Natural killer cell (primary cell): ENCODE measurements around the gene PLEKHG7. TPM values are rescaled to one million over a fixed set of nuclear protein-coding genes. Genes with fewer than 3 reads are reported as not detected.
"Not testable (repeated sequence)": the region's sequence is repeated elsewhere in the genome, so short reads cannot be mapped to it uniquely, and the experiment has no call there.

Experiments used
- ATAC-seq, 3 donors: fragments of 150-1000 bp in 2 of 3; fragments of 200-7000 bp in 1 of 3; cut with Tn5 transposase; 1 replicate in 1 of 3; 2 replicates in 2 of 3; pipeline ENCODE4 v1.10.0; 2021; ENCODE audit warnings: mild to moderate bottlenecking in 2 of 3, moderate library complexity in 2 of 3
- DNase-seq, 2 donors: peaks; one replicate each; pipeline versions ENCODE4 v3.0.0 to v3.0.0-alpha.2; 2013 to 2021; ENCODE audit warnings: mixed read lengths in 1 of 2
- H3K27ac ChIP-seq: one replicate; pipeline ENCODE4 v1.5.1; 2013; ENCODE audit warnings: mild to moderate bottlenecking, low read length
- H3K27me3 ChIP-seq: one replicate; pipeline ENCODE4 v1.6.1; 2013; ENCODE audit warnings: low read length; ENCODE audit not compliant: control insufficient read depth, insufficient read depth
- H3K36me3 ChIP-seq: one replicate; pipeline ENCODE4 v1.6.1; 2013; ENCODE audit warnings: low read length; ENCODE audit not compliant: control insufficient read depth, insufficient read depth
- H3K4me1 ChIP-seq: one replicate; pipeline ENCODE4 v1.6.1; 2013; ENCODE audit warnings: low read length; ENCODE audit not compliant: control insufficient read depth, insufficient read depth
- H3K4me3 ChIP-seq: one replicate; pipeline ENCODE4 v1.5.1; 2013; ENCODE audit warnings: low read length
- H3K9me3 ChIP-seq: one replicate; pipeline ENCODE4 v1.6.1; 2013; ENCODE audit warnings: low read length; ENCODE audit not compliant: control insufficient read depth, insufficient read depth
- H3K27ac Mint-ChIP-seq, 2 donors: one replicate each; pipeline ENCODE4 v1.8.0; 2022; ENCODE audit warnings: mild to moderate bottlenecking in 2 of 2, mixed read lengths in 2 of 2, moderate library complexity in 1 of 2
- H3K27me3 Mint-ChIP-seq, 2 donors: one replicate each; pipeline ENCODE4 v1.8.0; 2022; ENCODE audit warnings: low read depth in 2 of 2, mixed read lengths in 2 of 2
- H3K36me3 Mint-ChIP-seq: one replicate; pipeline ENCODE4 v1.8.0; 2022; ENCODE audit warnings: mixed read lengths
- H3K4me1 Mint-ChIP-seq, 2 donors: one replicate each; pipeline ENCODE4 v1.8.0; 2022; ENCODE audit warnings: mixed read lengths in 2 of 2
- H3K4me3 Mint-ChIP-seq: one replicate; pipeline ENCODE4 v1.8.0; 2022; ENCODE audit warnings: mild to moderate bottlenecking, moderate library complexity, mixed read lengths
- H3K9me3 Mint-ChIP-seq, 2 donors: one replicate each; pipeline ENCODE4 v1.8.0; 2022; ENCODE audit warnings: mixed read lengths in 2 of 2
- WGBS: methylation state at CpG from one replicate; pipeline ENCODE4 v1.1.7; 2013; ENCODE audit warnings: missing lambda C conversion rate; ENCODE audit not compliant: insufficient coverage; 5-methylcytosine and 5-hydroxymethylcytosine counted together
- intact Hi-C: fragments of 100-400 bp; cut with micrococcal nuclease; formaldehyde crosslinking; loops from one replicate; pipeline ENCODE4 v1.14.2; 2022
- total RNA-seq, 4 donors: library from RNA; stranded (reverse); fragments of 120-200 nt in 1 of 4; gene quantifications; one replicate each; pipeline versions ENCODE4 v1.2.3 to v1.2.4, GENCODE V29; 2013 to 2022
- TF ChIP-seq, protein P1 (sequence below): fragments of 200-600 bp; IDR thresholded peaks from one replicate; pipeline ENCODE4 v1.8.0; 2022; ENCODE audit warnings: antibody characterized with exemption

PLEKHG7 gene
- total RNA-seq, 3 donors from 2014 or later (not counting 1 experiment from before 2014, with no cell fraction given) = 0.16 to 0.63 TPM; not detected in 1

DNA sequence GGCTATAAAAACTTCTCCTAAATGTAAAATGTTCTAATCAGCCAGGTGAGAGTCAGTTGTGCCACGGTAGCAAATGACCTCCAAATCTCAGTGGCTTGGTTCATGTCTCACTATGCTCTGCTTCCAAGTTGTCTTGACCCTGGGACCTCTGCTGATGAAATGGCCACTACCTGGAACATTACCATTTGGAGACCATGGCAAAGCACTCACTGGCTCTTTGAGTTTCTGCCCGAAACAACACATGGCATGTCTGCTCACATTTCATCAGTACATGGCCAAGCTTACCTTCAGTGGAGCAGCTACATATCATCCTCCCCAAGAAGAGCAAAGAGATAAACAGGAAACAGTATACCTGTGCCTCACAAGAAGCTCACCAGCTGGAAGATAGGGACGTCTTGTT, 40.2 kb downstream of the PLEKHG7 start:
- DNase-seq (no peak), ATAC-seq (no peak)
- Histone ChIP-seq H3K27ac (no peak overlapping the region), H3K4me1 (no peaks in the 10 kb centered on the region), H3K36me3 (no peaks in the 10 kb centered on the region), H3K9me3 (no peaks in the 10 kb centered on the region), H3K4me3 (no peak overlapping the region), H3K27me3 (no peaks in the 10 kb centered on the region)
- H3K4me1 Mint-ChIP-seq = no peaks in the 10 kb centered on the region
- 76% methylated on average over 3 of the region's 3 CpGs for WGBS
- intact Hi-C loops = no loop called here
- H3K27me3 Mint-ChIP-seq = peaks cover 2 to 16% of the 10 kb centered on the region in 2 donors
- no peak overlapping the region for H3K4me3 Mint-ChIP-seq
- H3K9me3 Mint-ChIP-seq = no peaks in the 10 kb centered on the region
- TF ChIP-seq, protein P1, sequence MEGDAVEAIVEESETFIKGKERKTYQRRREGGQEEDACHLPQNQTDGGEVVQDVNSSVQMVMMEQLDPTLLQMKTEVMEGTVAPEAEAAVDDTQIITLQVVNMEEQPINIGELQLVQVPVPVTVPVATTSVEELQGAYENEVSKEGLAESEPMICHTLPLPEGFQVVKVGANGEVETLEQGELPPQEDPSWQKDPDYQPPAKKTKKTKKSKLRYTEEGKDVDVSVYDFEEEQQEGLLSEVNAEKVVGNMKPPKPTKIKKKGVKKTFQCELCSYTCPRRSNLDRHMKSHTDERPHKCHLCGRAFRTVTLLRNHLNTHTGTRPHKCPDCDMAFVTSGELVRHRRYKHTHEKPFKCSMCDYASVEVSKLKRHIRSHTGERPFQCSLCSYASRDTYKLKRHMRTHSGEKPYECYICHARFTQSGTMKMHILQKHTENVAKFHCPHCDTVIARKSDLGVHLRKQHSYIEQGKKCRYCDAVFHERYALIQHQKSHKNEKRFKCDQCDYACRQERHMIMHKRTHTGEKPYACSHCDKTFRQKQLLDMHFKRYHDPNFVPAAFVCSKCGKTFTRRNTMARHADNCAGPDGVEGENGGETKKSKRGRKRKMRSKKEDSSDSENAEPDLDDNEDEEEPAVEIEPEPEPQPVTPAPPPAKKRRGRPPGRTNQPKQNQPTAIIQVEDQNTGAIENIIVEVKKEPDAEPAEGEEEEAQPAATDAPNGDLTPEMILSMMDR = no peak
- no peak overlapping the region for H3K27ac Mint-ChIP-seq
- H3K36me3 Mint-ChIP-seq = no peaks in the 10 kb centered on the region

DNA sequence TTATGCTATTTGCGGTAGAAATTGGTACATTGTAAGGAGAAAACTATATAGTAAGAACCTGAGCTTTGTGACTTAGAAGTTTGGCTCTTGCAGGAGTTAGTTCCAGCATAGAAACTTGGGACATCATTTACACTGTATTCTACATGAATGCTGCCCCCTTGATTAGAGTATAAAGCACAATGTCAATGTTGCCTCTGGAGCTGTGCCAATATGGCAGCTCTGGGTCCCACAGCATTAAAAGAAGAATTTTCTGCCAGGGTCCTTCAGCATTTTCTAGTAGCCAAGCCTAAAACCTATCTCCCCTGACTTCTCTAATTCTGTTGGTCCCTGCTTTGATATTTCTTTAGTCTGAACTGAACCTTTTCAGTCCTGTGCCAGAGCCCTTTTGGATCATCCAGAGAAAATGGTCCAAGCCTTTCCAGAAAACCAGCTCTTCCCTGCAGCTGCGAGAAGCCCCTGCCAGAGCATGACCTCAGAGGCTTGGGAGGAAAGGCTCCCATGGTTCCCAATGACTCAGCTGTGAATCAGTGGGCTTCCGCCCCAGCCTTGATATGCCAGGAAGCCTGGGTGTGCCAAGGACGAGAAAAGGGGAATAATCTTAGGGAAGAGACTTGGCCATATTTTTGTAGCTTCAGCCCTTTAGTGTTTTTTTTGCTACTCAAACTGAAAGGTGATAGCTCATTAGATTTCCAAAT, 43.2 kb downstream of the PLEKHG7 start:
- WGBS = 92% methylated on average over 4 of the region's 4 CpGs
- Histone ChIP-seq H3K4me1 (no peaks in the 10 kb centered on the region), H3K4me3 (no peak overlapping the region), H3K36me3 (no peaks in the 10 kb centered on the region), H3K27me3 (no peaks in the 10 kb centered on the region), H3K27ac (no peak overlapping the region), H3K9me3 (no peaks in the 10 kb centered on the region)
- H3K27me3 Mint-ChIP-seq = peaks cover 2 to 16% of the 10 kb centered on the region in 2 donors
- no peaks in the 10 kb centered on the region for H3K36me3 Mint-ChIP-seq
- no peaks in the 10 kb centered on the region for H3K4me1 Mint-ChIP-seq
- no peak for DNase-seq
- H3K27ac Mint-ChIP-seq = no peak overlapping the region
- H3K9me3 Mint-ChIP-seq = no peaks in the 10 kb centered on the region
- ATAC-seq = no peak
- intact Hi-C loops = no loop called here
- no peak overlapping the region for H3K4me3 Mint-ChIP-seq
- TF ChIP-seq, protein P1 = no peak

DNA sequence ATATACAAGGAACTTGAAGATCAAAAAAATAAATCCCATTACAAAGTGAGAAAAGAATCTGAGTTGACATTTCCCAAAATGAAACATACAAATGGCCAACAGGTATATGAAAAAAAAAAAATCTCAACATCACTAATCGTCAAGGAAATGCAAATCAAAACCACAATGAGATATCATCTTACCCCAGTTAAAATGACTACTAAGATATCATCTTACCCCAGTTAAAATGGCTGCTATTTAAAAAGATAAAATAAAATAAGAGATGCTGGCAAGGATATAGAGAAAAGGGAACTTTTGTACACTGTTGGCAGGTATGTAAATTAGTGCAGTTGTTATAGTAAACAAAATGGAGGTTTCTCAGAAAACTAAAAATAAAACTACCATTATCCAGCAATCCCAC, 44.4 kb downstream of the PLEKHG7 start:
- Mint-ChIP-seq H3K4me1 (no peaks in the 10 kb centered on the region), H3K36me3 (no peaks in the 10 kb centered on the region), H3K27me3 (peaks cover 2 to 7% of the 10 kb centered on the region in 2 donors), H3K9me3 (no peaks in the 10 kb centered on the region), H3K27ac (no peak overlapping the region), H3K4me3 (no peak overlapping the region)
- TF ChIP-seq, protein P1 = no peak
- Histone ChIP-seq H3K27ac (no peak overlapping the region), H3K4me1 (no peaks in the 10 kb centered on the region), H3K27me3 (no peaks in the 10 kb centered on the region), H3K9me3 (no peaks in the 10 kb centered on the region), H3K36me3 (no peaks in the 10 kb centered on the region), H3K4me3 (no peak overlapping the region)
- intact Hi-C loops = no loop called here
- no peak for DNase-seq
- no peak for ATAC-seq
- WGBS = no CpG with 5 or more reads among the region's 1 CpG

DNA sequence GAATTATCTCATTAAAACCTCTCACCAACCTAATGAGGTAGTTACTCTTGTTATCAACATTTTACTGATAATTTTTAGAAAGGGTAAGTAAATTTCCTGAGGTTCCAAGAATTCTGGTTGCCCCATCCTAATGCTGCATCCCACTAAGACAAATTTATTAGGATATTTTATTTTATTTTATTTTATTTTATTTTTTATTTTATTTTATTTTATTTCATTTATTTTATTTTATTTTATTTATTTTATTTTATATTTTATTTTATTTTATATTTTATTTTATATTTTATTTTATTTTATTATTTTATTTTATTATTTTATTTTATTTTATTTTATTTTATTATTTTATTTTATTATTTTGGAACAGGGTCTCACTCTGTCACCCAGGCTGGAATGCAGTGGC, 46.9 kb downstream of the PLEKHG7 start:
- H3K9me3 ChIP-seq, H3K27me3 ChIP-seq, H3K4me3 Mint-ChIP-seq, H3K4me1 Mint-ChIP-seq, H3K4me3 ChIP-seq, H3K27me3 Mint-ChIP-seq, H3K4me1 ChIP-seq, DNase-seq, H3K9me3 Mint-ChIP-seq, ATAC-seq, intact Hi-C loops, H3K36me3 ChIP-seq, H3K27ac ChIP-seq, H3K36me3 Mint-ChIP-seq, H3K27ac Mint-ChIP-seq: not testable (repeated sequence)
